HepG2 (cell line): ENCODE measurements around the gene TCFL5. TPM values are rescaled to one million over a fixed set of nuclear protein-coding genes. Genes with fewer than 3 reads are reported as not detected.

Experiments used
- PAXIP1 ChIP-seq: sonication (generic); formaldehyde crosslinking; conservative IDR thresholded peaks from 2 replicates; pipeline ENCODE4 v1.4.0; 2020; ENCODE audit warnings: mild to moderate bottlenecking, missing genetic modification reagents, moderate library complexity
- PTBP1 ChIP-seq: fragments of 200-400 bp; formaldehyde crosslinking; IDR thresholded peaks from 2 replicates; pipeline ENCODE4 v1.6.1; 2018; ENCODE audit warnings: low read length, low read depth; ENCODE audit not compliant: poor library complexity, severe bottlenecking
- TFAP4 ChIP-seq: sonication (generic); IDR thresholded peaks from 2 replicates; pipeline ENCODE4 v1.6.1; 2016; ENCODE audit warnings: low read depth, borderline replicate concordance
- ZBTB3 ChIP-seq: sonication (generic); formaldehyde crosslinking; IDR thresholded peaks from 2 replicates; pipeline ENCODE4 v1.4.0; 2020; ENCODE audit warnings: low read depth, mild to moderate bottlenecking, moderate library complexity, missing genetic modification reagents, borderline replicate concordance
- ZNF510 ChIP-seq: sonication (generic); formaldehyde crosslinking; IDR thresholded peaks from 2 replicates; pipeline ENCODE4 v1.4.0; 2020; ENCODE audit warnings: low read depth, mild to moderate bottlenecking, missing genetic modification reagents
- ZNF563 ChIP-seq: sonication (generic); formaldehyde crosslinking; IDR thresholded peaks from 2 replicates; pipeline ENCODE4 v1.8.0; 2022; ENCODE audit warnings: mild to moderate bottlenecking, moderate library complexity, missing genetic modification reagents
- ZSCAN12 ChIP-seq: sonication (generic); formaldehyde crosslinking; IDR thresholded peaks from 2 replicates; pipeline ENCODE4 v1.9.0; 2021; ENCODE audit warnings: mild to moderate bottlenecking, missing genetic modification reagents
- ZSCAN30 ChIP-seq: sonication (generic); formaldehyde crosslinking; IDR thresholded peaks from 2 replicates; pipeline ENCODE4 v1.5.0; 2020; ENCODE audit warnings: mild to moderate bottlenecking, missing genetic modification reagents
- polyA plus RNA-seq, 8 experiments: library from polyadenylated mRNA; depleted of rRNA in 3 of 8; stranded (reverse) in 7 of 8; unstranded in 1 of 8; fragments of >200 nt; fragmentation: Illumina TruSeq in 4 of 8; extraction: Trizol in 4 of 8; gene quantifications; 2 replicates each; pipeline versions ENCODE4 v1.2.1 to v1.2.3, GENCODE V29; 2011 to 2016; ENCODE audit warnings: low read depth in 4 of 8, missing spikeins in 1 of 8, mixed read lengths in 1 of 8; ENCODE audit not compliant: insufficient read depth in 1 of 8
- total RNA-seq, 5 experiments: library from RNA; depleted of rRNA; stranded (reverse); fragments of >200 nt; fragmentation: Illumina TruSeq; extraction: Trizol; gene quantifications; 2 replicates each; pipeline ENCODE4 v1.2.3, GENCODE V29; 2016; ENCODE audit warnings: low read depth in 1 of 5

The TCFL5 gene
- total and polyA plus RNA-seq, 2 of the 13 experiments (the other 11 are each of a cell fraction or from before 2014, with no cell fraction given), result 14.8 to 20.0 TPM

- TF ChIP-seq PAXIP1 (CRISPR knock-in tag) (peak; percentile 31), ZNF563 (peak; percentile 69; the same call in 1 of the 2 replicates), ZSCAN30 (CRISPR knock-in tag) (no peak), ZNF510 (CRISPR knock-in tag) (no peak; the same call in 1 of the 2 replicates), ZSCAN12 (CRISPR knock-in tag) (no peak), TFAP4 (peak; percentile 77; the same call in 1 of the 2 replicates), ZBTB3 (CRISPR knock-in tag) (0 out of 2 replicates have a peak, but pooled peaks have one; percentile 39), PTBP1 (no peak)
These were observed 14.1 kb upstream of the TCFL5 start (continued) for GRCh38 chr20:62875419-62876361.
